NCI-H2107 treated with DMSO at 0.1 percent for 48 hours (cell line): Measurements from ENCODE around the gene NFIC.
A peak's percentile ranks its signal among the peaks of the same experiment; 100 is the strongest.
"Not testable (repeated sequence)": the region's sequence is repeated elsewhere in the genome, so short reads cannot be mapped to it uniquely, and the experiment has no call there.

Experiments used
- DNase-seq: peaks from one replicate; lab custom pipeline; 2025; ENCODE audit not compliant: unreplicated experiment; lab: John Stamatoyannopoulos, UW

Gene NFIC

GRCh38 chr19:3415695-3416094 lies 49.3 kb downstream of the NFIC start:
- DNase-seq: no peak

- no peak for DNase-seq
Measured at GRCh38 chr19:3420244-3420755, 53.9 kb downstream of the NFIC start.

- DNase-seq: no peak
Measured at GRCh38 chr19:3420909-3421619, 54.7 kb downstream of the NFIC start.

- not testable (repeated sequence) for DNase-seq
Measured at GRCh38 chr19:3421656-3422055, 55.3 kb downstream of the NFIC start.

- DNase-seq: no peak
Measured at GRCh38 chr19:3423183-3423829, 56.9 kb downstream of the NFIC start.

GRCh38 chr19:3426433-3426832 lies 60.0 kb downstream of the NFIC start:
- DNase-seq: no peak

- DNase-seq: not testable (repeated sequence)
Measured at GRCh38 chr19:3430366-3430680, 63.9 kb downstream of the NFIC start.

GRCh38 chr19:3431760-3432397 lies 65.5 kb downstream of the NFIC start:
- DNase-seq: no peak

GRCh38 chr19:3433313-3433712 lies 66.9 kb downstream of the NFIC start:
- DNase-seq: no peak

- no peak for DNase-seq
Measured at GRCh38 chr19:3433805-3434540, 67.6 kb downstream of the NFIC start.

- DNase-seq: peak; percentile 75
Measured at GRCh38 chr19:3434630-3435553, 68.5 kb downstream of the NFIC start.

- DNase-seq: no peak
Measured at GRCh38 chr19:3440082-3440481, 73.7 kb downstream of the NFIC start.

- no peak for DNase-seq
Measured at GRCh38 chr19:3441089-3441985, 75.0 kb downstream of the NFIC start.

GRCh38 chr19:3441986-3442329 lies 75.6 kb downstream of the NFIC start:
- no peak for DNase-seq

GRCh38 chr19:3442487-3443071 lies 76.2 kb downstream of the NFIC start:
- DNase-seq: no peak

- DNase-seq: no peak
Measured at GRCh38 chr19:3443840-3444694, 77.7 kb downstream of the NFIC start.

GRCh38 chr19:3444695-3445234 lies 78.4 kb downstream of the NFIC start:
- no peak for DNase-seq

GRCh38 chr19:3446657-3447056 lies 80.3 kb downstream of the NFIC start:
- DNase-seq: not testable (repeated sequence)
